ENCODE measurements around the gene BRCA1.

GRCh38 chr17:43040655-43041054 is 84.5 kb downstream of the BRCA1 start:
- TF ChIP-seq JUN (IDR thresholded peaks at IDR 0.05) = no peak
- TF ChIP-seq CTCF (IDR thresholded peaks at IDR 0.05) = no peak
- TF ChIP-seq, protein P1, sequence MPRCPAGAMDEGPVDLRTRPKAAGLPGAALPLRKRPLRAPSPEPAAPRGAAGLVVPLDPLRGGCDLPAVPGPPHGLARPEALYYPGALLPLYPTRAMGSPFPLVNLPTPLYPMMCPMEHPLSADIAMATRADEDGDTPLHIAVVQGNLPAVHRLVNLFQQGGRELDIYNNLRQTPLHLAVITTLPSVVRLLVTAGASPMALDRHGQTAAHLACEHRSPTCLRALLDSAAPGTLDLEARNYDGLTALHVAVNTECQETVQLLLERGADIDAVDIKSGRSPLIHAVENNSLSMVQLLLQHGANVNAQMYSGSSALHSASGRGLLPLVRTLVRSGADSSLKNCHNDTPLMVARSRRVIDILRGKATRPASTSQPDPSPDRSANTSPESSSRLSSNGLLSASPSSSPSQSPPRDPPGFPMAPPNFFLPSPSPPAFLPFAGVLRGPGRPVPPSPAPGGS (IDR thresholded peaks at IDR 0.05) = no peak
- no peak for TF ChIP-seq MAX (IDR thresholded peaks at IDR 0.05)
- no peak for TF ChIP-seq TFCP2L1 (CRISPR knock-in tag; IDR thresholded peaks at IDR 0.05)
- TF ChIP-seq SMC3 (IDR thresholded peaks at IDR 0.05) = no peak
- no peak for TF ChIP-seq CEBPB (IDR thresholded peaks at IDR 0.05)
- no peak for TF ChIP-seq POLR2A (IDR thresholded peaks at IDR 0.05; ENCODE audit: low read length)
